GM23248 (cell line): ENCODE results near the gene TNP2.

Experiments
- EZH2 ChIP-seq: fragments of 200-600 bp; sonication (generic); IDR thresholded peaks from 2 replicates; pipeline ENCODE4 v1.6.1; 2018; ENCODE audit warnings: antibody characterized with exemption, mild to moderate bottlenecking; ENCODE audit not compliant: insufficient read depth, poor library complexity, severe bottlenecking
- EZH2phosphoT487 ChIP-seq: fragments of 200-600 bp; sonication (generic); IDR thresholded peaks from 2 replicates; pipeline ENCODE4 v1.6.1; 2018; ENCODE audit warnings: antibody characterized with exemption, moderate library complexity, mild to moderate bottlenecking, low read depth; ENCODE audit not compliant: insufficient read depth

- no peak for TF ChIP-seq EZH2
- TF ChIP-seq EZH2phosphoT487: no peak
These were observed 14.7 kb upstream of the TNP2 start for GRCh38 chr16:11283820-11284248.
